ENCODE data around the gene IYD.

The IYD gene, protein sequence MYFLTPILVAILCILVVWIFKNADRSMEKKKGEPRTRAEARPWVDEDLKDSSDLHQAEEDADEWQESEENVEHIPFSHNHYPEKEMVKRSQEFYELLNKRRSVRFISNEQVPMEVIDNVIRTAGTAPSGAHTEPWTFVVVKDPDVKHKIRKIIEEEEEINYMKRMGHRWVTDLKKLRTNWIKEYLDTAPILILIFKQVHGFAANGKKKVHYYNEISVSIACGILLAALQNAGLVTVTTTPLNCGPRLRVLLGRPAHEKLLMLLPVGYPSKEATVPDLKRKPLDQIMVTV

DNA sequence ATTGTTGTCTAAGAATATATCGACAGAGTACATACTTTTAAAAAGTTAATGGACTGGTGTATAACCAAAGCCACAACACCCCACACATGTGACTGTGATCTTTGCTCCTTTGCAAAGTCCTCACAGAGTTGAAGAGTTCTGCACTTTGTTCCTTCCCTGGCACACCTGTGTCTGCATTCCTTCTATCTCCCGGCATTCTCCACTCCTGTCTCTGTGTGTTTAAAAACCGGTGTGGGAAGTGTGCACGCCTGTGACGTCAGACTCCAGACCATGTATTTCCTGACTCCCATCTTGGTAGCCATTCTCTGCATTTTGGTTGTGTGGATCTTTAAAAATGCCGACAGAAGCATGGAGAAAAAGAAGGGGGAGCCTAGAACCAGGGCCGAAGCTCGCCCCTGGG is at the start of gene IYD:
IYD (plus strand) TSS at position 251 of the 400 bp plus-strand sequence; CDS start at position 271, 20 bp downstream.
- no peak for DNase-seq

DNA sequence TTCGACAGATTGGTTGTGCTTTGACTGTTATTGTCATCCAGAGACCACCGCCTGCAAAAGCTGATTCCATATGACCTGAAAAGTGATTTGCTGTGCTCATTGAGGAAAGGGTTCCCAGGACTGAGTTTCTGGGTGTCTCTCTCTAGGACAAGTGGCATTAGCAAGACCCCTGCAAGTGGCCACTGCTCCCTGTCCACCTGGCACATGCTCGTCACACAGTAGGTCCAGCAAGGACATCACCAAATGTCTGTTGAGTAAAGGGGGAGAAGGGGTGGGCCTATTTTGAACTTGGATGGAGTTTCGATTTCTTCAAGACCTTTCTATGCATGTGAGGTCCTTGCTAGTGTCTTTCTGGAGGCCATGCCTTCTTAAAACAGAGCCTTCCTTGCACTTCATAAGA is 48.9 kb upstream of the IYD start:
- DNase-seq = no peak

DNA sequence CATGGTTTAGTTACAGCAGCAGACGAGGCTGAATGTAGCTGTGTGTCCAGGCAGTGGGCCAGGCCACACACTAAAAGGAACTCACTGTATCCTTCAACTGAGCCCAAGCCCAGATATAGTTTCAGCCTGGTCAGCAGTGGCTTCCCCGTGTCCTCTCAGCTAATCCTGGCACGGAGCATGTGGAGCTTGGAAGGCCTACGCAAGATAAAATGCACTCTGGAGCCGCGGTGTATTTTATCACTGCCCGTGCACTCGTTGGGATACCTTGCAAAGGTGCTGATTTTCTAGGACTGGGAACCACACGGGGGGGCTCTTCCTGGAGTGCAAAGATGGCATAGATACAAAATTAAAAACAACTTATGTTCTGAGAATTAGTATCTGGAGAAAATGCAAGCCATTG is 48.4 kb upstream of the IYD start:
- no peak for DNase-seq

DNA sequence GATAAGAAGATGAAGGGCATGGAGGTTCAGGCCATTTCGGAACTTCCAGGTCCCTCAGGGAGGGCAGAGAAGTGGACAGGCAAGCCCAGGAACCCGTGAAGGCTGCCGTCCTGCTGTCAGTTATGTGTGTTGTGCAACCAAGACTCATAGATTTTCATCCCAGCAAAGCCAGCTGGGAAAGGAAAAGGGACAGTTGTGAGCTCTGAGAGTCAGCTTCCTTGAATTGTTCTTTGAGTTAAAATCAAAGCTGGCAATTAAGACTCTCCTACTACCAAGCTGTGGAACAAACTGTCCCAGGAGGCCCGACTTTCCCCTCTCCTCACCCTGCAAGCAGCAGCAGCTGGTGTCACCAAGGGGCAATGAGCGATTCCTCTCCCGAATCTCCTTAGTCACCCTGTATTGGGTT is 46.3 kb upstream of the IYD start:
- peak; percentile 65 for DNase-seq

DNA sequence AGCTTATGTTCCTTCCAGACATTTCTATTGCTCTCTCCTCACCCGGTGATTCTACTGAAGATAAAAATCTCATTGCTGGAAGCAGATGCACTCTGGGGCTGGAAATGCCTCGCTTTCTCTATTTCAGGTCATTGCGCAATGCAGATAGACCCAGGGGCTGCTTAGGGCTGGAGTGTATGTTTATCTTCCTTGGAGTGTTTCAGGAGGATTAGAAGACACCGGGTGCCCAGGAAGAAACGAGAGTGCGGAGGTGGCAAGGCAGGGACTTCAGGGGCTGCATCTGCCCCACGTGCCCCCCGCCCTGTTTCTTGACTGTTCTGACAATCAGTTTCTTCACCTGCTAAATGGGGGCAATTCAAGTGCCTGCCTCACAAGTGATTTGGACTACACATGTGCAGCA is 45.6 kb upstream of the IYD start:
- no peak for DNase-seq

DNA sequence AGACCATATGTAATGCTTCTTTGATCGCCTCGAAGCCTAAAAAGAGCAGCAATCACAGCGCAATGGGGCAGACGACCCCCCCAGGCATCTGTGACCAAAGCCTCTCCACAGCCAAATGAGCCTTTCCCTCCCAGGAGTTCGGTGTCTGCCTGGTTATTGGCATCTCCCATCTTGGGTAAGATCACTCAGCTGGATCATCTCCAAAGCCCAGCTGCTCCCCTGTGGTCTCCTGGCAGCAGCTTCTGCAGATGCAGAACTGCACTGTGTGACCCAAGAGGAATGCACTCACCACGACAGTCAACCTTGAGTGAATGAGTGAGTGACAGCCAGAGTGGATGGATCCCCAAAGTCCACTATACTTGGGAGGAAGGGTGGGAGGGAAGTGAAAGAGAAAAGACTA is 44.8 kb upstream of the IYD start:
- DNase-seq = no peak

DNA sequence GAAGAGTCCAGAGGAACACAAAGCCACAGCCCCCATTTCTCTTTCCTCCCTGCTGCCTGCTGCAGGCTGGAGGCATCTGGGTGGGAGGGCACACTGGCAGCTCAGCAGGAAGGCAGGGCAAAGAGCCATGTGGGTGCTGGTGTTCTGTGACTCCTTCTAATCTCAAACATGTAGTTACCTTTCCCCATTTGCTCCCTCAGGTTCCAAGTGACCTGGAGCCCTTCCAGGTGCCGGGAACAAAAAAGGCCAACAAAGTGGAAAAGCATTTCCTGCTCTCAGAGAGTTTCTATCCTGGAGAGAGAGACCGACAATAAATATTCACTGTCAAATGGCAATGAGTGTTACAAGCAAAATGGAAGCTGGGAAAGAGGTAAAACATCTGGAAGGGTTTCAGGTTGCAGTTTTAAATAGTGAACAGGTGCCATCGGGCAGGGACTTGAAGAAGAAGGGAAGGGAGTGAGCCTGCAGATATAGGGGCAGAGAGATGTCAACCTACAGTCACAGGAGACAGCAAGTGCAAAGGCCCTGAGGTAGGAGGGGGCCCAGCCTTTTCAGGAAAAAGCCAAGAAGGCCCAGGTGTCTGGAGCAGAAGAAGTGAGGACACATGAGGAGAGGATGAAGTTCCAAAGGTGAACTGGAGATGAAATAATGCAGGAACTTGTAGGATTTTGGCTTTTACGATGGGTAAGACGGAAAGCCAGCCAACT is 43.6 kb upstream of the IYD start:
- peak; percentile 70 for DNase-seq

DNA sequence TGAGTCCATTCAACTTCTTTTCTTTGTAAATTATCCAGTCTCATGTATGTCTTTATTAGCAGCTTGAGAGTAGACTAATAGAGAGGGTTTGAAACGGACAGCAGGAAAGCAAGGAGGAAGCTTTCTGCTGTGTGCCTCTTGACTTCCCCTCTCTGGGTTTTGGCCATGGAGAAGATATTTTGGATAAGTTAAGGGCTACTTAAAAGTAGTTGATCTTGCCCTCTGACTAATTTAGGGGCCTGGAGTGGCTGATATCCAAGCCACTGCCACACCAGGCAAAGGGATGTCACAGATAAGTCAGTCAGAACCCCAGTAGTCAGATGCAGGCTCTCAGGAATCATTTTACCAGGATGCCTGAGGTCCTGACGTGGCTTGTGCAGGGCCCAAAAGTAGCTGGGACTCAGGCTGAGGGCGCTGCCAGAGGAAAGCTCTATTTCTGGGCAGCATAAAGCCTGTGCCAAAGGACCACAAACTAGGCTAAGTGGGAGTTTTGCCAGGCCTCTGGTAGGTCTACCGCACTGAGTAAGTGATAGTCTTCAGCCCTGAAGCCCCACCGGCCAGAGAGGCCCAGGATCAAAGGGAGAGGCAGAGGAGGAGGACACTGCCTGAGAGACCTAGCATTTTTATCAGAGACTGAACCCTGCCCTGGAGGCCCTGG is 41.6 kb upstream of the IYD start:
- DNase-seq = no peak

DNA sequence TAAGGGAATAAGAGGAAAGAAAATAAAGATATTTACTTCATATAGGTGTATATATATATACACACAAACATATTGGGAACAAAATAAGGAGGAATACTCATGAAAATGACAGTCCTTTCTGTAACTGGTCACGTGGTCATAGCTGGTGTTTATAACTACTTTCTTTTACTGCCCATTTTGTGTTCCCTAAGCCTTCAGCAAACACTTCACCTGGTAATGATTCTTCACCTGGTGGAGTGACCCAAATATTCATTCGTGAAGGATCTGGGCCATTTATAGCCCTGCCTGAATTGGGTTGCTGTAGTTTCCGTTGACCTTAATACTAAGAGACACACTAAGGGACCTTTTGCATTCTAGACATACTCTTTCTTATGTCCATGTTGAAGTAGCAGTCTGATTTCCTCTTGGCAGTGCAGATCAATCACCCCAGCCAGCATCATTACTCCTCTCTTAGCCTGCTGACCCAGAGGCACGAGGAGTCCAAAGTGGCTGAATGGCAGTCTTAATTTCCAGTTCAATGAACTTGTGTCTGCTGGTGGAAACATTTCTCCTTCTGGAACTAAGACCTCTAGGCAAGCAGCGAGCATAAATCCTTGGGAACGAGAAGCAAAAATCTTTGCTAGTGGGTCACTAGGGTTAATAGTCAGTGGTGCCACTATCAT is 39.9 kb upstream of the IYD start:
- DNase-seq = no peak

DNA sequence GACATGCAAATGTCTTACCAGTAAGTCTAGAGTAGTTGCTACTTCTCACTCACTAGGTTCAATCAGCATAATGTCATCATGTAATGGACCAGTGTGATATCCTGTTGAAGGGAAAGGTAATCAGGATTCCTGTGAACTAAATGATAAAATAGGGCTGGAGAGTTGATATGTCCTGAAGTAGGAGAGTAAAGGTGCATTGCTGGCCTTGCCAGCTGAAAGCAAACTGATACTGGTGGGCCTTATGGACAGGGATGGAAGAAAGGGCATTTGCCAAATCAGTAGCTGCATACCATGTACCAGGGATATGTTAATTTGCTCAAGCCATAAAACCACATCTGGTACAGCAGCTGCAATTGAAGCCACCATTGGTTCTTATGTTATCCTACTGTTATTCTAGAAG is 37.5 kb upstream of the IYD start:
- no peak for DNase-seq

DNA sequence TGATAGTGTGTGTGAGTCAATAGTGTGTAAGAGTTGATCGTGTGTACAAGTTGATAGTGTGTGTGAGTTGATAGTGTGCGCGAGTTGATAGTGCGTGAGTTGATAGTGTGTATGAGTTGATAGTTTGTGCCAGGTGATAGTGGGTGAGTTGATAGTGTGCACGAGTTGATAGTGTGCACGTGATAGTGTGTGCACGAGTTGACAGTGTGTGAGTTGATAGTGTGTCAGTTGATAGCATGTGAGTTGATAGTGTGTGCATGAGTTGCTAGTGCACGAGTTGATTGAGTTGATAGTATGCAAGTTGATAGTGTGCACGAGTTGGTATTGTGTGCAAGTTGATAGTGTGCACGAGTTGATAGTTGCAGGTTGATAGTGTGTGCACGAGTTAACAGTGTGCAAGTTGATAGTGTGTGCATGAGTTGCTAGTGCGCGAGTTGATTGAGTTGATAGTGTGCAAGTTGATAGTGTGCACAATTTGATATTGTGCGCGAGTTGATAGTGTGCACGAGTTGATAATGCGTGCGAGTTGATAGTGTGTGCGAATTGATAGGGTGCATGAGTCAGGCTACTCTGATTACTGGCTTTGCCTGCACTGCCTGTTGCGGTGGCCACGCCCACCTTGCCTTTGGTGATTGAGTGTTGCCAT is 35.8 kb upstream of the IYD start:
- no peak for DNase-seq

DNA sequence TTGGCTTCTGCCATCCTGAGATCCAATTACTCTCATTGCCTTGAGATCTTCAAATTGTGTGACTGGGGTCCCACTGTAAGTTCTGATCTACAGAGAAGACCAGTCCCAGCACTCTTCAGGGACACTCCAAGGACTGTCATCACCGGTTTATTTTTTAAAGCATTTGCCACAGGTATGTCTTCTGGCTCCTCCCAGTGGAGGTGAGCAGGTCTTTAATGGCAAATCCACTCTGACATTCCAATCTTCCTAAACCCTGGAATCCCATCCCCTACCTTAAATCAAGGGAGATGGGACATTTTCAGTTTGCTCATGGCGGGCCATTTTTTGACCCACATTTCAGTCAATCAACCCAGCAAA is 35.2 kb upstream of the IYD start:
- DNase-seq = no peak

DNA sequence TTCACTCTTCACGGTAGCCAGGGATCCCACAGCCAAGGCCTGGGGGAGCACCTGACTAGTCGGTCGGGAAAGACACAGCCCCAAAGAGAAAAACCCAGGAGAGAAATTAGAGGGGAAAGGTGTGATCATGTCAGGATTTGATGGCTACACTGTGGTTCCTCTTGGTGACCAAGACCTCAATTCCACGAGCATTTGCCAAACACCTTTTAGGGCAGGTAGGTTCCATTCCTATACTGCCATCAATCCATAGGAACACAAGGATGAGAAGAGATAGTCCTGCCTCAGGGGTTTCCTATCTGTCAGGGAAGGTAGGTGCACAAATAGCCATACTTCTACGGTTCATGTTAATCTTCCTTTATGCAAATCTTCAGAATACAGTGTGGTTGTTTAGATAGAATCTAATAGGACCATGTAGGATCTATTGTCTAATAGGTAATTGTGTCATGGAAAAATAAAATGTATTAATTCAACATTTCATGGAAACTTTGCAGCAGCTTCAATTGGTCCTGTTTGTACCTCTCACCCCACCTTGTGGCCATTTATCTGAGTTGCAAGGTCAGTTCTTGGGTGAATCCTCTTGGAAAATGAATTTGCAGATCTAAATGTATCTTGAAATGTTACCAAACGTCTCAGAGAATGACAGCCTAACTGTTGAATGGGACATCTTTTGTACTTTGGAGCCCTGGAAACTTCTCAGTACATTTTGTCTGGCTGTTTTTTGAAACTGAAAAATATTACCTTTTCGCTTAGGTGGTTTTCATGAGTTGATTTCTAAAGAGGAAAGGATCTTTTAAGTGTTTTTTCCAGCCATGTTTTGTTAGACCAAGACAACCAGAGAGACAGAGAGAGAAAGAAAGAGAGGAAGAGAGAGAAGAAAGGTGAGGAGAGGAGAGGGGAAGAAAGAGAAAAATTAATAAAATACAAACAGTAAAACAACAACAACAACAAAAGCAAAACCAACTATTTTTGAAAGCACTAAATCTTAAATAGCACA is 33.7 kb upstream of the IYD start:
- DNase-seq = no peak

DNA sequence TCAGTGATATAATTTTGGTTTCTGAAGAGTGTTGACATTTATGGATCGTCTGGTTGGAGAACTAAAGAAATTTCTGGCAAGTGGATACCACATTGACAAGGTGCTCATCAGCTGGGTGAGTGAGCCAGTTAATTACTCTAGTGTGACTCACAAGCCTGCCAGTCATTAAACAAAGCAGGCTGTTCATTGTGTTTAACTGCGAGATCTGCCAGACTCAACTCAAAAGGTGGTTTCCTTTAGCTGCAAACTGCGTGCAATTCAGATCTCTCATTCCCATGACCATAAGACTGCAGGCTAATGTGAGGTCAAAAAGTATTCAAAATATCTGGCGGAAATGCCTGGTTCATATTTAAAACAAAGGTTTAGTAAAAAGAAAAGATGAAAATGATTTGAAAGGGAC is 32.5 kb upstream of the IYD start:
- DNase-seq = no peak

DNA sequence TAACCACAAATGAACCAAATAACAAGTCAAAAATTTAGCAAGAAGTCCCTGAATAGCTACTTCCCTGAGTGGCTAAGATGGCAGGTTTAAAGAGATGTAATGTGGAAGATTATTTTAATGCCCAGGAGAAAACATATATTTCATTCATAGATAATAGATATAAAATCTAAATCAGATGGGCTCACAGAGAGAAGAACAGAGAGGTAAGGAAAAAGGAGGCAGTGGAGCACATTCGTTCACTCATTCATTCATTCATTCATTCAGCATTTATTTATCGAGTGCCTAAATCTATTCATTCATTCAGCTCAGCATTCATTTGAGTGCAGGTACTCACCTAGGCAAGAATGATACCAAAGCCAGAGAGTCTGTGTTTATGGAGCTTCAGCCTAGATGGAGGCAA is 32.1 kb upstream of the IYD start:
- DNase-seq = no peak

DNA sequence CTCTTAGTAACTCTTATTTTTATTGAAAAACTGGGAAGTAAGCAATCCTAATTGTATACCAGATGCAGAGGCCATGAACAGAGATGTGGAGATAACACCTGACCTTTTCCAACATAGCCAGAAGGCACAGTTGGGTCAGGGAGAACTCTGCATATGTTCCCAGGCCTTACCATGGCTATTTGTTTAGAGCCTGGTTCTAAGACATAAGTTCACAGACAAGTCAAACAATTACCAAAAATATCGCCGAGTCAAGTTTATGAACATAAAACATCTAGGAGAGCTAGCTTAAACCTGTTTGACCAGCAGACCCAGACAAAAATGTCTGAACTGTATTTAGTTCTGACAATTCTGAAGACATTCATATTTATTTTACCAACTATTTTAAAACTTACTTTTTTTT is 26.7 kb upstream of the IYD start:
- DNase-seq = no peak

DNA sequence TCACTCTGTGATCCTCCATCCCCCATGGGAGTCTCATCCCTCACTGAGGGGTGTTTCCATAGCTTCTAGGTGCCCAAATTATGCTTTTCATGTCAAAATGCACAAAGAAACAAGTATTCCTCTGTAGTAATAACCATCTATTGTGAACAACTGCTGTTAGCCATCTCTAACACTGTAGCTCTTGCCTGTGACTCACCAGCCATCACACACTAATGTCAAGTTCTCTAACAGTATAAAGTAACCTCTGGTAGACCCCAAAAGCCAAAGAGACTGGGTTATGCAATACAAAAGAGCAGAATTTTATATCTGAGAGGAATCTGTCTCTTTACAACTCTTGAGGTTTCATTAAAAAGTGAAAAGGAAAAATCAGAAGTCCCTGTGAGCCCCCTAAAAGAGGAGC is 25.4 kb upstream of the IYD start:
- DNase-seq = no peak

DNA sequence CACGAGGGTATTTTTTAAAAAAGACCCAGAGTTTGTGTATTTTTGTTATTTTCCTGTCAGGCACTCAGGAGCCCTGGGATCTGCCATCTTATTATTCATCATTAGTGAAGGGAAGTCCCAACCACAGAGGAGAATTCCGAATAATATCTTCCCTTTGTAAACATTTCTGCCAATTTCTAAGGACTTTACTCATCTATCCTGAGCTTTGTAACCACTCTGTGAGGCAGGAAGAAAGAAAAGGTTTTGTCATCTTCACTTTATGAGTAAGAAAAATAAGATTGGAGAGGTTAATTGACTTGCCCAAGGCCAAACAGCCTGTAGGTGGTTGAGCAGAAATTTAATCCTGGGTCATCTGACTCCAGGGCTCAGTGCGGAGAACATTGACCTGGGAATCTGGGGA is 23.0 kb upstream of the IYD start:
- no peak for DNase-seq

DNA sequence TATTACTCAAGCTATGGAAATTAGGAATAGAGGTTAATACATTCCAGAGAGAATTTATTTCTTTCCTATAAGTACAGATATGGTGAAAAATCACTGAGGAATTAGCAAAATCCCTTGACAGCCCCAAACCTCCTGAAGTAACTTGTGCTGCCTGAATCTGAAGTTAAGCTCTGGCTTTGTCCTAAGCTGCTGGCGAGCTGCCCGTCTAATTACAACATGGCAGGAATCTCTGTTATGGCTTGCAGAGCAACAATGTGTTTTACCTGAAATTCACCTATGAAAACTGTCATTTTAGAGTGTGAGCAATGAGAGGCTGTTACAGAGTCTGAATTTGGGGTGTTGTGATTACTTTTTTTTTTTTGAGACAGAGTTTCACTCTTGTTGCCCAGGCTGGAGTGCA is 22.5 kb upstream of the IYD start:
- DNase-seq = no peak

DNA sequence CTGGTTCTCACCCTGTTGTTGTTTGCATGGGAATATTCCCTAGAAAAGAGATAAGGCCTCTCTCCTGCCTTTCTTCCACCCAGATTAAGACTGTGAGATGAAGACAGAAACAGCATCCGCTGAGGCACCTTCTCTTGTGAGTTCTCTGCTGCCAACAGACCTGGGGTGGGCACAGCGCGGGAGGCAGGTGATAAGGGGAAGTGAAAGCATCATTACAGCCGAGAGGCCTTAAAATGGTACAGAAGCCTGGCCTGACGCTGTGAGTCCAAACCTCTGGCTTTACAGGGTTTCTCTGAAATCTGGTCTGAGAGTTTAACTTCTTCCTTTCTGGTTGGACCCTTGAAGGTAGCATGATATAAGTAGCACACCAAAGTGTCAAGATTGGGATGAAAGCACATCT is 21.0 kb upstream of the IYD start:
- DNase-seq = no peak

DNA sequence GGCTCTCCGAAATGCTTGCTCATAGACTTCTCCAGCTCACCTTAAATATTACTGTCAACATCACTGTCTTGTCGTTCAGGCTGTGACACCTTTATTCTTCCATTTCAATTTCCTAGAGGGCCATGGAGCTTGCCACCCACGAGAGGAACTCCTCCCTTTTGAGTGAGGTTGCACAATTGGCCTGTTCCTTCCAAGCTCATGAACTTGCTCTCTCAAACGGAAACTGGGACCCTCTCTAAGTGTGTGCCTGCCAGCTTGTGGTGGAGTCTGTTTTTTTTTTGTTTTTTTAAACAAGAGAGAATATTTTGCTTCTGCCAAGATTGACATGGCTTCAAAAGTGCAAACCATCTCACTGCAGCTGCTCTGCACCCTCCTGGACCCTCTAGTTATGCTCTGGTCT is 19.3 kb upstream of the IYD start:
- DNase-seq = no peak

All from NCI-H2171 (cell line).